Thoracic aorta (tissue), 2 donors: ENCODE measurements around the gene LCE1C. TPM values are rescaled to one million over a fixed set of nuclear protein-coding genes. Genes with fewer than 3 reads are reported as not detected.

Experiments
- ATAC-seq: fragments of 150-250 bp; one replicate; pipeline ENCODE4 v1.8.0; 2017; ENCODE audit warnings: low read depth; ENCODE audit not compliant: insufficient number of reproducible peaks, low FRiP score
- DNase-seq: peaks from one replicate; pipeline ENCODE4 v3.0.0-alpha.2; 2020; ENCODE audit warnings: low spot score
- H3K27ac ChIP-seq, 2 donors: fragments of 200-600 bp; sonication (generic); 1 replicate in 1 of 2; 2 replicates in 1 of 2; pipeline ENCODE4 v1.5.1; 2016; ENCODE audit warnings: mild to moderate bottlenecking in 2 of 2, moderate library complexity in 2 of 2
- H3K27me3 ChIP-seq: fragments of 200-600 bp; sonication (generic); replicated peaks from 2 replicates; pipeline ENCODE4 v1.6.0; 2016; ENCODE audit warnings: mild to moderate bottlenecking; ENCODE audit not compliant: insufficient read depth
- H3K36me3 ChIP-seq: fragments of 200-600 bp; sonication (generic); one replicate; pipeline ENCODE4 v1.5.1; 2016
- H3K4me1 ChIP-seq, 2 donors: fragments of 200-600 bp; sonication (generic); 1 replicate in 1 of 2; 2 replicates in 1 of 2; pipeline versions ENCODE4 v1.5.1 to v1.6.0; 2016; ENCODE audit warnings: low read depth in 2 of 2, mild to moderate bottlenecking in 1 of 2; ENCODE audit not compliant: control insufficient read depth in 1 of 2
- H3K4me3 ChIP-seq: fragments of 200-600 bp; sonication (generic); 2 replicates; pipeline ENCODE4 v1.5.1; 2016; ENCODE audit warnings: mild to moderate bottlenecking
- H3K9me3 ChIP-seq: fragments of 200-600 bp; sonication (generic); 2 replicates; pipeline ENCODE4 v1.5.1; 2016
- CTCF ChIP-seq: fragments of 200-600 bp; sonication (generic); IDR thresholded peaks from one replicate; pipeline ENCODE4 v1.5.1; 2019; ENCODE audit warnings: antibody characterized with exemption
- total RNA-seq, 2 donors: library from RNA; depleted of rRNA; stranded (reverse); fragments of >200 nt; gene quantifications; one replicate each; pipeline versions ENCODE4 v1.1.0 to v1.2.3, GENCODE V29; 2016

LCE1C gene
- total RNA-seq, 2 donors from 2014 or later, result 2.8 TPM; not detected in 1

- Histone ChIP-seq H3K4me3 (no peak overlapping the region), H3K36me3 (no peaks in the 10 kb centered on the region), H3K27me3 (no peaks in the 10 kb centered on the region), H3K9me3 (no peaks in the 10 kb centered on the region), H3K27ac (no peak overlapping the region), H3K4me1 (no peaks in the 10 kb centered on the region)
- ATAC-seq (no peak), DNase-seq (no peak)
- TF ChIP-seq CTCF, result no peak
Observed at GRCh38 chr1:152756872-152757271, 49.6 kb downstream of the LCE1C start.

Other genes with a start within 250 kb of the LCE1C start
- gene LCE3E, start 239.9 kb downstream of the LCE1C start, total RNA-seq, result not detected
- not detected for gene LCE3D, start 226.1 kb downstream of the LCE1C start, total RNA-seq
- not detected for gene LCE3C, start 206.4 kb downstream of the LCE1C start, total RNA-seq
- gene LCE3B, start 192.8 kb downstream of the LCE1C start, total RNA-seq, result not detected
- gene LCE3A, start 183.5 kb downstream of the LCE1C start, total RNA-seq, result not detected
- gene LCE2D, start 143.3 kb downstream of the LCE1C start, total RNA-seq, result not detected
- 1 to 10 TPM in 1 of 2 donors, not detected in 1; 1.8 TPM for gene LCE2C, start 131.4 kb downstream of the LCE1C start, total RNA-seq
- gene LCE2B, start 120.5 kb downstream of the LCE1C start, total RNA-seq, result 1 to 10 TPM in 1 of 2 donors, not detected in 1; 2.4 TPM
- not detected for gene LCE2A, start 108.3 kb downstream of the LCE1C start, total RNA-seq
- not detected for gene LCE4A, start 98.5 kb downstream of the LCE1C start, total RNA-seq
- gene KPRP, start 48.6 kb downstream of the LCE1C start, total RNA-seq, result under 1 TPM in 1 of 2 donors, not detected in 1; 0.14 TPM
- gene LCE1F, start 31.5 kb downstream of the LCE1C start, total RNA-seq, result not detected
- not detected for gene LCE1E, start 20.4 kb downstream of the LCE1C start, total RNA-seq
- not detected for gene LCE1D, start 9.9 kb downstream of the LCE1C start, total RNA-seq
- not detected for gene LCE1B, start 5.3 kb upstream of the LCE1C start, total RNA-seq
- not detected for gene LCE1A, start 20.8 kb upstream of the LCE1C start, total RNA-seq
- gene LCE6A, start 36.2 kb upstream of the LCE1C start, total RNA-seq, result not detected
- not detected for gene LCE7A, start 53.3 kb upstream of the LCE1C start, total RNA-seq
- gene SMCP, start 71.7 kb upstream of the LCE1C start, total RNA-seq, result not detected
- under 1 TPM in 1 of 2 donors, not detected in 1; 0.27 TPM for gene IVL, start 101.9 kb upstream of the LCE1C start, total RNA-seq
- gene SPRR5, start 140.6 kb upstream of the LCE1C start, total RNA-seq, result not detected
- gene SPRR4, start 164.0 kb upstream of the LCE1C start, total RNA-seq, result not detected
- not detected for gene SPRR1A, start 177.4 kb upstream of the LCE1C start, total RNA-seq
- not detected for gene SPRR3, start 195.1 kb upstream of the LCE1C start, total RNA-seq
- gene SPRR1B, start 224.6 kb upstream of the LCE1C start, total RNA-seq, result not detected
- not detected for gene SPRR2D, start 234.5 kb upstream of the LCE1C start, total RNA-seq